Activated CD4-positive, alpha-beta T cell treated with anti-CD3 and anti-CD28 coated beads, Interleukin-2, amount 50 U/mL, for 24 hours (primary cell): ENCODE data around the gene RFTN2.
"Not testable (repeated sequence)": the region's sequence is repeated elsewhere in the genome, so short reads cannot be mapped to it uniquely, and the experiment has no call there.

Source experiments
- DNase-seq, 2 donors: peaks; one replicate each; pipeline ENCODE4 v3.0.0-alpha.2; 2020; ENCODE audit warnings: low read depth in 1 of 2, low spot score in 1 of 2

RFTN2 gene

GRCh38 chr2:197551260-197551659 is 124.1 kb downstream of the RFTN2 start:
- not testable (repeated sequence) for DNase-seq

DNA sequence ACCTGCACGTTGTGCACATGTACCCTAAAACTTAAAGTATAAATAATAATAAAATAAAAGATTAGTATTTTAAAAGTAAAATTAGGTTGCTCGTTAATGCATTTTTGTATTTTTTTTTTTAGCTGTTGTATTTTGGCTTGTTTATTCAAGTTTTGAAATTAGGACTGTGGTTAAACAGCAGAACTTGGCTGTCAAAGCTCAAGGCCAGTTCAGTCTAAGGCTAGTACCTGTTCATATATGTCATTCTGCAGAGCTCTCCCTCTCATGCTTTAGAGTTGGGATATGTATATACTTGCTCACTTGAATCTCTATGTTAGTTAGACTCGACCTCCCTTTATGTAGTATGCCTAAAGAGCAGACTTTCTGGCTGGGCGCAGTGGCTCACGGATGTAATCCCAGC is 126.8 kb downstream of the RFTN2 start:
- no peak for DNase-seq

- DNase-seq, result no peak
Observed at GRCh38 chr2:197547163-197547900, 128.1 kb downstream of the RFTN2 start.

DNA sequence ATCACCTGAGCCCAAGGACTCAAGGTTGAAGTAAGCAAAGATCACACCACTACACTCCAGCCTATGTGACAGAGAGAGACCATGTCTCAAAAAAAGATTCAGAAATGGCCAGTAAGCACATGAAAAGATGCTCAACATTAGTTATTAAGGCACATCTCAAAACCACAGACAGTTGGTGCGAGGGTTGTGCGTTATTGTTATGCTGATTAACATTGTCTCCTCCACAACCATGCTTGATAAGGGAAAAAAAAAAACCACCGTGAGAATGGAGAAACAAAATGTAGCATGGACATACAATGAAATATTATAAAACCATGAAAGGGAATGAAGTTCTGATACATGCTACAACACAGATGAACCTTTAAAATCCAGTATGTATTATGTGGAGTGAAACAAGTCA is 132.2 kb downstream of the RFTN2 start:
- DNase-seq, result no peak

DNA sequence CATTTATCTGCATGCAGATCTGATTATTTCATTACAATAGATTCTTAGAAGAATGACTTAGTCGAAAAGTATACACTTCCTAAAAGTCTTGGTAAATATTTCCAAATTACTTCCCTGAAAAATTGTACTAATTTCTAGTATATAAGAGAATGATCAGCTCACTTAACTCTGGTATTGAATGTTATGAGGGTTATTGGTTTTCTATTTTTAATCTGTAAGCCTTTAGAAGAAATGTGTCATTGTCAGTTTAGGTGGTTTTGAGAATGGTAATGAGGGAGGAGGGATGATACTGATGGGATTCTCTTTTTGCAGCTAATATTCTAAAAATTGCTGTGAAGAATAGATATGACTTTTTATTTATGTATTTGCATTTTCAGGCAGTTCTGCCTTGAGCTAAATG is 135.7 kb downstream of the RFTN2 start:
- no peak for DNase-seq

DNA sequence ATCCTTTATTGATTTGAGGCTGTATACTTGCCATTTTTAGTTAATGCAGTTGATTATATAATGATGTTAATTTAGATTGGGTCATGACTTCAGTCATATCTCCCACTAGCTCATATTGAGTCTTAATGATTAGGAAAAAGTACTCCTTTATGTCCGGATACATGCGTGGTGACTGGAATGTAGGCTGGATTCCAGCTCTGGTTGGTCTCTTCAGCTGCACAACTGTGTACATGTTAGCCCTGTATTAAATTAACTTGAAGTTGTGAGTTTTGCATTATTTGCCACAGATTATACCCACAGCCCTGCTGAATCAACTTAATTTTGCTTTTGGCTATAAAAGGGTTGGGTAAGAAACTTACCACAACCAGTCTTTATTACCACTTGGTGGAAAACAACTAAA is 137.0 kb downstream of the RFTN2 start:
- DNase-seq, result no peak
